Activated CD8-positive, alpha-beta T cell treated with anti-CD3 and anti-CD28 coated beads, Interleukin-2, amount 10 ng/mL, durations not matched to agents 7 days and 5 days (primary cell): ENCODE results near the gene SRPK2. TPM values are rescaled to one million over a fixed set of nuclear protein-coding genes. Genes with fewer than 3 reads are reported as not detected.

ENCODE experiments used
- ATAC-seq: fragments of 150-1000 bp; cut with Tn5 transposase; one replicate; pipeline ENCODE4 v1.10.0; 2021; ENCODE audit warnings: moderate library complexity
- CTCF ChIA-PET: fragments of 350-600 bp; sonication (Branson Sonifier 250); formaldehyde crosslinking; loops from one replicate; lab custom pipeline; 2021; ENCODE audit warnings: antibody characterized with exemption; lab: Charles Lee
- POLR2A ChIA-PET: fragments of 350-600 bp; sonication (Branson Sonifier 250); formaldehyde crosslinking; loops from one replicate; lab custom pipeline; 2021; ENCODE audit warnings: antibody characterized with exemption; lab: Charles Lee
- DNase-seq: peaks from one replicate; pipeline ENCODE4 v3.0.0-alpha.2; 2020
- H3K27ac Mint-ChIP-seq: one replicate; pipeline ENCODE4 v1.8.0; 2021; ENCODE audit warnings: mild to moderate bottlenecking, mixed read lengths
- H3K27me3 Mint-ChIP-seq: one replicate; pipeline ENCODE4 v1.8.0; 2021; ENCODE audit warnings: low read depth, mixed read lengths
- H3K36me3 Mint-ChIP-seq: one replicate; pipeline ENCODE4 v1.8.0; 2021; ENCODE audit warnings: low read depth, mixed read lengths
- H3K4me1 Mint-ChIP-seq: one replicate; pipeline ENCODE4 v1.8.0; 2021; ENCODE audit warnings: low read depth, mixed read lengths
- H3K4me3 Mint-ChIP-seq: one replicate; pipeline ENCODE4 v1.8.0; 2021; ENCODE audit warnings: mild to moderate bottlenecking, mixed read lengths
- H3K9me3 Mint-ChIP-seq: one replicate; pipeline ENCODE4 v1.8.0; 2022; ENCODE audit warnings: mixed read lengths; ENCODE audit not compliant: insufficient read depth
- total RNA-seq, 2 experiments: library from RNA; stranded (reverse); gene quantifications; one replicate each; pipeline ENCODE4 v1.2.3, GENCODE V29; 2021

Gene SRPK2
- total RNA-seq, 2 experiments from 2014 or later, result 34.5 to 35.9 TPM

DNA sequence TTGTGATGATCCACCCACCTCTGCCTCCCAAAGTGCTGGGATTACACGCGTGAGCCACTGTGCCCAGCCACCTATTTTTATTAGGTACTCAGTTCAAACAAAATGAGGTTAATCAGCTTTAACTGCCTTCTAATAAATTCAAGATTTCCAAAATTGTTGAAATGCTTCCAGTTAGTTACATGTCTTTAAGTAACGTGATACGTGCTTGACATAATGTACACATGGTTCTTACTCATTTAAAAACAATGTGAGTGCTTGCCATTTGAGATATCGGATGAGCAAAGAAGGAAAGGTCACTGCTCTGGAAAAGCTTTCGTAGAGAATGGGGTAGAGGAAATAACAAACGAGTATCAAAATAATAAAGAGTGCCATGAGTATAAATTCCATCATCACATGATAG is 291.1 kb downstream of the SRPK2 start:
- Mint-ChIP-seq H3K27ac (no peak overlapping the region), H3K9me3 (no peaks in the 10 kb centered on the region), H3K4me1 (peaks cover 29% of the 10 kb centered on the region), H3K36me3 (peaks cover 59% of the 10 kb centered on the region), H3K27me3 (no peaks in the 10 kb centered on the region), H3K4me3 (no peak overlapping the region)
- CTCF ChIA-PET, result interaction anchor here (4.0 kb wide), 1 partner anchor 116 kb away, joined by 17 read pairs; no protein-coding TSS in a partner anchor
- ATAC-seq, result no peak
- POLR2A ChIA-PET, result no interaction called here
- DNase-seq, result no peak

DNA sequence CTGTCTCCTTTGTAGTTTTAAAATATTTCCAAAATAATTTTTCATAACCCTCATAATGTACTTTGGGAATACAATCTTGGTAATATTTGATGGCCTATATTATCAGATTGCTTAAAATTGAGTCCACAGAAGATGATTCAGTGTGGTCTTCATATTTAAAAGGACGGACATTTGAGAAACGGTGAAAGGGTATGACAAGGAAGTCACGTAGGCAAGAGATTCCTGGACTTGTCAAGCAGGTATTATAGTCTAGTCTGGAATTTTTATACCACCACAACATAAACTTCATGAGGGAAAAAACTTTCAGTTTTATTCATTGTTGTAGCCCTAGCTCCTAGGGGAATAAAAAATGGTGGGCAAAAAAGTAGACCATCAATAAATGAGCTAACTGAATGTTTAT is 292.4 kb downstream of the SRPK2 start:
- ATAC-seq (no peak), DNase-seq (no peak)
- H3K27me3 Mint-ChIP-seq, result no peaks in the 10 kb centered on the region
- ChIA-PET CTCF (no interaction called here), POLR2A (no interaction called here)
- peaks cover 61% of the 10 kb centered on the region for H3K36me3 Mint-ChIP-seq
- no peak overlapping the region for H3K27ac Mint-ChIP-seq
- H3K4me3 Mint-ChIP-seq, result no peak overlapping the region
- peaks cover 29% of the 10 kb centered on the region for H3K4me1 Mint-ChIP-seq
- no peaks in the 10 kb centered on the region for H3K9me3 Mint-ChIP-seq

DNA sequence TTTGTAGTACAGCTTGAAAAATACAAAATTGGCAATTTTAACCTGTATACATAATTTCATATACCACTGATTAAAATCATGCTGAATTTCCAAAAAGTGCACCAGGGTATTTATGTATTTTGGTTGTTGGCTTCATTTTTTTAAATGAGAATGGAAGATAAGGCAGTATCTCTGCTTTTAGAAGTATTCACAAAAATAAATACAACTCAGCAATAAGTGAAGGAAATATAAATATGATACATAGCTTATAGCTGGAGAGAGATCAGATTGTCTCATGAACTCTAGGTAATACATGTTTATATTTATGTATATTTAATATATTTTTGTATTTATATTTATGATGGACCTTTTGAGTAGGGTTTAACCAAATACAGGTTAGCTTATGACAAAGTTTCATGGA is 293.8 kb downstream of the SRPK2 start:
- Mint-ChIP-seq H3K27ac (no peak overlapping the region), H3K36me3 (peaks cover 55% of the 10 kb centered on the region), H3K4me3 (no peak overlapping the region), H3K9me3 (no peaks in the 10 kb centered on the region), H3K4me1 (peaks cover 16% of the 10 kb centered on the region), H3K27me3 (no peaks in the 10 kb centered on the region)
- POLR2A ChIA-PET, result no interaction called here
- ATAC-seq (no peak), DNase-seq (no peak)
- CTCF ChIA-PET, result no interaction called here

DNA sequence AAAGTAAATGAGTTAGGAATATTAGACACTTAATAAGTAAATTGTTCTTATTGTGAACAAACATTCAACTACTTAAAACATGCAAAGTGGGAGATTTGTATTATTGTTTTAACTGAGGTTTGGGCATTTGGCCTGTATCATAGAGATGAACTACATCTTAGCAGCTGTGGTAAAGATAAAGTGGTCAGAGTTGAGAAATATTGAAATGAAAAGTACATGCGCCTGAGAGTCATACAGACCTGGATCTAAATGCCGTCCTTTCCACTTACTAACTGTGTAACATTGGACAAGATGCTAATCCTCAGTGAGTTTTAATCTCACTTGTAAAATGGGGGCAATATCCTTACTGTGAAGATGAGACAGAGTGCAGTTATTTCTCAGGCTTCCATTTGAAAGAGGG is 300.3 kb downstream of the SRPK2 start:
- Mint-ChIP-seq H3K9me3 (no peaks in the 10 kb centered on the region), H3K36me3 (peaks cover 47% of the 10 kb centered on the region)

DNA sequence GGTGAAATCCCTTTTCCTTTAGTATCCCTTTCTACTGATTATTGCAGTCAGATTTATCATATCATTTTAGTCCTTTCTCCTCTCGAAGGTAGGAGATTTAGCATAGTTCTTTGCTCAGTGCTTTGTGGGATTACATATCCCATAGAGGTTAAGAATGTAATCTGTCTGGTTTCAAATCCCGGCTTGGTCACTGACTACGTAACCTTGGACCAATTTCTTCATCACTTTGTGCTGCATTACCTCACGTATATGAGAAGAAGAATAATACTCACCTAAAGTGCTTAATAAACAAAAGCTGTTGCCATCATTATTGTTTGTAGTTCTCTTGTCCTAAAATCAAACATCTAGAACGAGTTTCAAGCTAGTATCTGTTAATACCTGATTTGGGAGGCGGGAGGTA is 300.7 kb downstream of the SRPK2 start:
- no peak overlapping the region for H3K27ac Mint-ChIP-seq
- CTCF ChIA-PET, result interaction anchor here (1.6 kb wide), 1 partner anchor 105 kb away, joined by 3 read pairs; no protein-coding TSS in a partner anchor
- H3K27me3 Mint-ChIP-seq, result no peaks in the 10 kb centered on the region
- H3K36me3 Mint-ChIP-seq, result peaks cover 50% of the 10 kb centered on the region
- DNase-seq, result no peak
- H3K4me1 Mint-ChIP-seq, result no peaks in the 10 kb centered on the region
- no peak overlapping the region for H3K4me3 Mint-ChIP-seq
- POLR2A ChIA-PET, result interaction anchor here (1.2 kb wide), 1 partner anchor 75 kb away, joined by 3 read pairs; no protein-coding TSS in a partner anchor
- no peaks in the 10 kb centered on the region for H3K9me3 Mint-ChIP-seq
- no peak for ATAC-seq

More for the DNA sequence above, 300.3 kb downstream of the SRPK2 start:
- DNase-seq (no peak), ATAC-seq (no peak)
- ChIA-PET POLR2A (interaction anchor here (1.2 kb wide), 1 partner anchor 76 kb away, joined by 3 read pairs; no protein-coding TSS in a partner anchor), CTCF (interaction anchor here (1.0 kb wide), 1 partner anchor 107 kb away, joined by 3 read pairs; no protein-coding TSS in a partner anchor)
- Mint-ChIP-seq H3K27ac (no peak overlapping the region), H3K4me3 (no peak overlapping the region), H3K4me1 (no peaks in the 10 kb centered on the region), H3K27me3 (no peaks in the 10 kb centered on the region)

DNA sequence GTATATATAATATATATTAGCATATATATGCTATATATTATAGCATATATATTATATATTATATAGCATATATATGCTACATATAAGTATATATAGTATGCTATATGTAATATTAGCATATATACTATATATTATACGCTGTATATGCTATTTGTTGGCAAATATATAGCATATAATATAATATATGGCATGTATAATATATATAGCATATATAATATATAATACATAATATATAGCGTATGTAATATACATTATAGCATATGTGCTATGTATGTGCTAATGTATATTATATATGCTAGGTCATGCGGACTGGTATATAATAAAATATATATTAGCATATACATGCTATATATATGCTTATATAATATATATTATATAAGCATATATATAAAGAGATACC is 301.9 kb downstream of the SRPK2 start:
- H3K4me1 Mint-ChIP-seq, result no peaks in the 10 kb centered on the region
- H3K4me3 Mint-ChIP-seq, result no peak overlapping the region
- POLR2A ChIA-PET, result interaction anchor here (0.6 kb wide), 1 partner anchor 76 kb away, joined by 3 read pairs; no protein-coding TSS in a partner anchor
- peaks cover 51% of the 10 kb centered on the region for H3K36me3 Mint-ChIP-seq
- DNase-seq (no peak), ATAC-seq (no peak)
- CTCF ChIA-PET, result interaction anchor here (1.6 kb wide), 1 partner anchor 104 kb away, joined by 3 read pairs; no protein-coding TSS in a partner anchor
- no peaks in the 10 kb centered on the region for H3K9me3 Mint-ChIP-seq
- H3K27me3 Mint-ChIP-seq, result no peaks in the 10 kb centered on the region
- H3K27ac Mint-ChIP-seq, result no peak overlapping the region

DNA sequence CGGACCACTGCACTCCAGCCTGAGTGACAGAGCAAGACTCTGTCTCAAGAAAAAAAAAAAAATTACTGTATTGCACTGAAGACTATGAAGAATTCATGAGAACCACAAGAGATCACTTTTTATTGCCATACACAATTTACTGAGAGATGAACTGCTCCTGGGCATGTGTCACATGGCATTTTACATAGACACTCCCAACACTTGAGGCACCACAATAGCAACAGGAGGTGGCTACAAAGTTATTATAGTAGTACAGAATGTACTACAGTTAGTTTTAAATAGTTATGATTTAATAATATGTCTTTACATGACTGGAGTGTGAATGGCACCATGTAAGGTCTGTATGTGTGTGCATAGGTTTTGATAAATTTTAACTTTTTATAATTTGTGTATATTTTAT is 304.1 kb downstream of the SRPK2 start:
- no peaks in the 10 kb centered on the region for H3K27me3 Mint-ChIP-seq
- no peaks in the 10 kb centered on the region for H3K9me3 Mint-ChIP-seq
- H3K36me3 Mint-ChIP-seq, result peaks cover 57% of the 10 kb centered on the region
- no peak overlapping the region for H3K4me3 Mint-ChIP-seq
- DNase-seq (no peak), ATAC-seq (no peak)
- H3K4me1 Mint-ChIP-seq, result no peaks in the 10 kb centered on the region
- ChIA-PET POLR2A (no interaction called here), CTCF (no interaction called here)
- H3K27ac Mint-ChIP-seq, result no peak overlapping the region

DNA sequence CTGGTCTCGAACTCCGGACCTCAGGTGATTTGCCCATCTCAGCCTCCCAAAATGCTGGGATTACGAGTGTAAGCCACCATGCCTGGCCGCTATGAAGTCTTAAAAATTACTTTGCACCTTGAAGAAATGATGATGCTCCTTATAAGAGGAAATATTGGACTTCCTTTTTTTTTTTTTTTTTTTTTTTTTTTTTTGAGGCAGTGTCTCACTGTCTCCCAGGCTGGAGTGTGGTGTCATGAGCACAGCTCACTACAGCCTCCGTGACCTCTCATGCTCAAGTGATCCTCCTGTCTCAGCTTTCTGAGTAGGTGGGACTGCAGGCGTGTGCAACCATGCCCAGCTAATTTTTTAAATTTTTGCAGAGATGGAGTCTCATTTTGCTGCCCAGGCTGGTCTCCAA is 309.4 kb downstream of the SRPK2 start:
- Mint-ChIP-seq H3K4me1 (no peaks in the 10 kb centered on the region), H3K9me3 (no peaks in the 10 kb centered on the region), H3K36me3 (peaks cover 77% of the 10 kb centered on the region), H3K27me3 (no peaks in the 10 kb centered on the region), H3K27ac (no peak overlapping the region), H3K4me3 (no peak overlapping the region)
- DNase-seq, result no peak
- CTCF ChIA-PET, result interaction anchor here (1.2 kb wide), 1 partner anchor 99 kb away, joined by 4 read pairs; no protein-coding TSS in a partner anchor
- POLR2A ChIA-PET, result no interaction called here
- ATAC-seq, result no peak

DNA sequence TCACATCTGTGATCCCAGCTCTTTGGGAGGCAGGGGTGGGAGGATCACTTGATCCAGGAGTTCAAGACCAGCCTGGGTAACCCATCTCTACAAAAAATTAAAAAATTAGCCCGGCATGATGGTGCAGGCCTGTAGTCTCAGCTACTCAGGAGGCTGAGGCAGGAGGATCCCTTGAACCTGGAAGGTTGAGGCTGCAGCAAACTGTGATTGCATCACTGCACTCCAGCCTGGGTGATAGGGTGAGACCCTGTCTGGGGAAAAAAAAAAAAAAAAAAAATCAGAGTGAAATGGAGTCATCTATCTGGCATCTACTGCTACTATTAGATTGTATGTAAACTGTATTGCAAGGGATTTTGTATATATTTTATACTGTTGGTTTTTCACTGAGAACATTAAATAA is 315.6 kb downstream of the SRPK2 start:
- no peaks in the 10 kb centered on the region for H3K4me1 Mint-ChIP-seq
- ATAC-seq (no peak), DNase-seq (no peak)
- H3K27ac Mint-ChIP-seq, result no peak overlapping the region
- H3K27me3 Mint-ChIP-seq, result no peaks in the 10 kb centered on the region
- POLR2A ChIA-PET, result no interaction called here
- H3K4me3 Mint-ChIP-seq, result no peak overlapping the region
- CTCF ChIA-PET, result interaction anchor here (1.3 to 2.4 kb wide), 2 partner anchors 45 to 92 kb away, joined by 3 to 5 read pairs; no protein-coding TSS in a partner anchor
- no peaks in the 10 kb centered on the region for H3K9me3 Mint-ChIP-seq
- H3K36me3 Mint-ChIP-seq, result peaks cover 68% of the 10 kb centered on the region

DNA sequence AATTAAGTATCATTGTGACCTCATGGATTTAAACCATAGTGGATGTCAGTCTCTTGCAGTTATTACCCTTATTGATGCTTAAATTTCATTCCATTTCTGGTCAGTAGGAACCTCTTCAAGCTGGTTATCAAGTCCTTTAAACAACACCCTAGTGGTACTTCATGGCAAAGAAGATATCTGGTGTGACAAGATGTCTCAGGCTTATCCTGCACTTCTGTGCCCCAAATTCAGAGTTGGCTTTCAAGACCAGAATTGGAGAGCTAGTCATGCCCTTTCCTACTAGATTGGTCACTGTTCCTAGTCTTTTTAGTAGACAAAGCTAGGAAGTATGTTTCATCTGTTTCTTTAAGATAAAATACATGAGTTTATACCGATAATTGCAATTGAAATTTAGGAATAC is 319.8 kb downstream of the SRPK2 start:
- CTCF ChIA-PET, result interaction anchor here (1.1 to 1.4 kb wide), 2 partner anchors 13 to 87 kb away, joined by 3 to 4 read pairs; no protein-coding TSS in a partner anchor
- H3K27ac Mint-ChIP-seq, result no peak overlapping the region

DNA sequence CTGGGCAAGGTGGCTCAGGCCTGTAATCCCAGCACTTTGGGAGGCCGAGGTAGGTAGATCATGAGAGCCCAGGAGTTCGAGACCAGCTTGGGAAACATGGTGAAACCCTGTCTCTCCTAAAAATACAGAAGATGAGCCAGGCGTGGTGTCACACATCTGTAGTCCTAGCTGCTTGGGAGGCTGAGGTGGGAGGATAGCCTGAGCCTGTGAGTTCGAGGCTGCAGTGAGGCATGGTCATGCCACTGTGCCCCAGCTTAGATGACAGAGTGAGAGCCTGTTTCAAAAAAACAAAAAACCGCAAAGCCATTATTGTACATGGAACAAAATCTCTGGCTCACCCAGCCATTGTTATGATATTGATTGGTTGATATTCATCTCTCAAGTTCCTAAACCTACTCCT is 321.0 kb downstream of the SRPK2 start:
- Mint-ChIP-seq H3K27ac (no peak overlapping the region), H3K9me3 (no peaks in the 10 kb centered on the region), H3K4me1 (peaks cover 13% of the 10 kb centered on the region), H3K4me3 (no peak overlapping the region), H3K27me3 (no peaks in the 10 kb centered on the region), H3K36me3 (peaks cover 56% of the 10 kb centered on the region)
- ChIA-PET CTCF (interaction anchor here (1.1 to 1.4 kb wide), 2 partner anchors 14 to 86 kb away, joined by 3 to 4 read pairs; no protein-coding TSS in a partner anchor), POLR2A (interaction anchor here (1.0 kb wide), 1 partner anchor 84 kb away, joined by 4 read pairs; no protein-coding TSS in a partner anchor)
- no peak for DNase-seq
- ATAC-seq, result no peak

More for the DNA sequence above, 319.8 kb downstream of the SRPK2 start:
- ATAC-seq (no peak), DNase-seq (no peak)
- no peak overlapping the region for H3K4me3 Mint-ChIP-seq
- no peaks in the 10 kb centered on the region for H3K27me3 Mint-ChIP-seq
- H3K9me3 Mint-ChIP-seq, result no peaks in the 10 kb centered on the region
- H3K4me1 Mint-ChIP-seq, result peaks cover 6% of the 10 kb centered on the region
- POLR2A ChIA-PET, result no interaction called here
- peaks cover 52% of the 10 kb centered on the region for H3K36me3 Mint-ChIP-seq
